Inflammatory macrophage (primary cell): ENCODE data around the gene DNASE1L1.
A peak's percentile ranks its signal among the peaks of the same experiment; 100 is the strongest.
"Not testable (repeated sequence)": the region's sequence is repeated elsewhere in the genome, so short reads cannot be mapped to it uniquely, and the experiment has no call there.

Experiments used
- DNase-seq, 2 donors: peaks; one replicate each; pipeline ENCODE4 v3.0.0-alpha.2; 2020 to 2022

DNASE1L1 gene

GRCh38 chrX:154403858-154404257 lies 5.2 kb downstream of the DNASE1L1 start:
- DNase-seq: no peak

- no peak for DNase-seq
Observed at GRCh38 chrX:154403192-154403591, 5.9 kb downstream of the DNASE1L1 start.

- no peak for DNase-seq
Observed at GRCh38 chrX:154402622-154403127, 6.4 kb downstream of the DNASE1L1 start.

GRCh38 chrX:154401918-154402621 lies 7.0 kb downstream of the DNASE1L1 start:
- no peak for DNase-seq

- peak in 1 of 2 donors; percentile 12 for DNase-seq
Observed at GRCh38 chrX:154401045-154401799, 7.8 kb downstream of the DNASE1L1 start.

- not testable (repeated sequence) for DNase-seq
Observed at GRCh38 chrX:154400369-154400817, 8.7 kb downstream of the DNASE1L1 start.

GRCh38 chrX:154399527-154400368 lies 9.3 kb downstream of the DNASE1L1 start:
- no peak for DNase-seq

GRCh38 chrX:154398668-154399526 lies 10.2 kb downstream of the DNASE1L1 start:
- peak; percentile 83 for DNase-seq

- DNase-seq: peak; percentile 96 to 97
Observed at GRCh38 chrX:154397888-154398667, 11.0 kb downstream of the DNASE1L1 start, which contains the start of gene RPL10. TSS of gene RPL10 (plus strand) at chrX:154398377. CDS start at chrX:154398520, 143 bp downstream.

GRCh38 chrX:154396973-154397887 lies 11.8 kb downstream of the DNASE1L1 start:
- peak; percentile 50 to 74 for DNase-seq

- not testable (repeated sequence) for DNase-seq
Observed at GRCh38 chrX:154396363-154396762, 12.7 kb downstream of the DNASE1L1 start.

- not testable (repeated sequence) for DNase-seq
Observed at GRCh38 chrX:154389812-154390747, 19.0 kb downstream of the DNASE1L1 start.

- DNase-seq: not testable (repeated sequence)
Observed at GRCh38 chrX:154388649-154389048, 20.4 kb downstream of the DNASE1L1 start.

GRCh38 chrX:154388094-154388493 lies 21.0 kb downstream of the DNASE1L1 start:
- not testable (repeated sequence) for DNase-seq

- DNase-seq: no peak
Observed at GRCh38 chrX:154384284-154384892, 24.7 kb downstream of the DNASE1L1 start.

- no peak for DNase-seq
Observed at GRCh38 chrX:154383359-154384283, 25.4 kb downstream of the DNASE1L1 start.
